ENCODE data around the gene TULP4. TPM values are rescaled to one million over a fixed set of nuclear protein-coding genes. Genes with fewer than 3 reads are reported as not detected.
"Not testable (repeated sequence)": the region's sequence is repeated elsewhere in the genome, so short reads cannot be mapped to it uniquely, and the experiment has no call there.

TULP4 gene
- total and polyA plus RNA-seq, 2 of the 8 experiments (the other 6 are each of a cell fraction or from before 2014, with no cell fraction given): 7.7 to 51.6 TPM

GRCh38 chr6:158524311-158524710 lies 212.0 kb downstream of the TULP4 start (continued):
- no peak for TF ChIP-seq USF2 (IDR thresholded peaks at IDR 0.05; ENCODE audit: low read length)
- TF ChIP-seq SIX5 (IDR thresholded peaks at IDR 0.05; ENCODE audit: low read depth, low read length): no peak
- TF ChIP-seq BRCA1 (IDR thresholded peaks at IDR 0.05; ENCODE audit: low read depth, low read length): no peak
- no peak for TF ChIP-seq CREB1 (IDR thresholded peaks at IDR 0.05)

DNA sequence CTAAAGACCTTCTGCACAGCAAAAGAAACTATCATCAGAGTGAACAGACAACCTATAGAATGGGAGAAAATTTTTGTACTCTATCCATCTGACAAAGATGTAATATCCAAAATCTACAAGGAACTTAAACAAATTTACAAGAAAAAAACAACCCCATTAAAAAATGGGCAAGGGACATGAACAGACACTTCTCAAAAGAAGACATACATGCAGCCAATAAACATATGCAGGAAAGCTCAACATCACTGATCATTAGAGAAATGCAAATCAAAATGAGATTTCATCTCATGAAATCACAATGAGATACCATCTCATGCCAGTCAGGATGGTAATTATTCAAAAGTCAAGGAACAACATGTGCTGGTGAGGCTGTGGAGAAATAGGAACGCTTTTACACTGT lies 215.6 kb downstream of the TULP4 start:
- H3K18ac ChIP-seq (ENCODE audit: extremely low read depth, low read length); H3K4ac ChIP-seq (replicated peaks; ENCODE audit: insufficient read length, low read depth, low read length); H4K20me1 ChIP-seq (replicated peaks in 1 of 2; ENCODE audit: control insufficient read depth in 1 of 2, insufficient read depth in 2 of 2, low read length in 2 of 2); POLR2A ChIA-PET (ENCODE audit: partially characterized antibody); H3K23me2 ChIP-seq (ENCODE audit: low read depth, low read length); H2BK5ac ChIP-seq (ENCODE audit: low read depth, low read length); H2BK20ac ChIP-seq (ENCODE audit: low read length); H4K5ac ChIP-seq (ENCODE audit: insufficient read length, low read depth, low read length); H2AFZ ChIP-seq (ENCODE audit: low read length); FAIRE-seq; H4K8ac ChIP-seq (ENCODE audit: extremely low read depth, insufficient read depth, low read length); H2BK120ac ChIP-seq (replicated peaks; ENCODE audit: low read depth, low read length); H2BK12ac ChIP-seq (ENCODE audit: low read depth, low read length); H3K36me3 ChIP-seq (ENCODE audit: control insufficient read depth in 2 of 4, insufficient read depth in 4 of 4, low read length in 3 of 4); H3K9me3 ChIP-seq (ENCODE audit: insufficient read depth in 2 of 2, low read depth in 1 of 2, low read length in 1 of 2); H3K14ac ChIP-seq (ENCODE audit: insufficient read length); H2AK5ac ChIP-seq (ENCODE audit: low read depth, low read length); H3K4me1 ChIP-seq (replicated peaks in 1 of 4; ENCODE audit: control insufficient read depth in 3 of 4, insufficient read depth in 4 of 4, low read length in 3 of 4); DNase-seq (ENCODE audit: low read depth in 1 of 2, low spot score in 2 of 2); H3K4me3 ChIP-seq (ENCODE audit: extremely low read depth in 1 of 4, insufficient read depth in 2 of 4, low read depth in 3 of 4, low read length in 4 of 4); H3K27ac ChIP-seq (ENCODE audit: low read depth, low read length); H4K91ac ChIP-seq (replicated peaks; ENCODE audit: insufficient read length, low read length); H3K4me2 ChIP-seq (ENCODE audit: insufficient read depth in 1 of 2, low read depth in 2 of 2, low read length in 2 of 2); H3K56ac ChIP-seq (replicated peaks; ENCODE audit: insufficient read length, low read depth, low read length); H2BK15ac ChIP-seq (ENCODE audit: low read length); H3K79me1 ChIP-seq (ENCODE audit: low read depth, low read length); H3K79me2 ChIP-seq (ENCODE audit: control insufficient read depth in 1 of 2, insufficient read depth in 2 of 2, low read length in 2 of 2); H3K27me3 ChIP-seq (replicated peaks in 1 of 4; ENCODE audit: control insufficient read depth in 3 of 4, extremely low read depth in 1 of 4, insufficient read depth in 3 of 4, low read length in 3 of 4); H3K23ac ChIP-seq (ENCODE audit: insufficient read length); H3K9ac ChIP-seq (replicated peaks in 1 of 4; ENCODE audit: extremely low read depth in 1 of 4, low read depth in 3 of 4, low read length in 3 of 4): not testable (repeated sequence)
- 94% methylated on average over 1 of the region's 1 CpG; no CpG with 5 or more reads in 1 of the 2 experiments for WGBS, 2 experiments (ENCODE audit: extremely low coverage in 1 of 2, insufficient coverage in 1 of 2, insufficient read length in 1 of 2, insufficient replicate concordance in 2 of 2, low coverage in 1 of 2, low lambda C conversion rate in 2 of 2, missing lambda C conversion rate in 1 of 2)
- CTCF ChIA-PET (ENCODE audit: partially characterized antibody): interaction anchor here (1.0 to 1.3 kb wide), 2 partner anchors 24 to 153 kb away, joined by 4 to 6 read pairs; no protein-coding TSS in a partner anchor
